GM15510 (cell line): ENCODE results near the gene PLAAT4.

Experiments
- POLR2A ChIP-seq: IDR thresholded peaks from 3 replicates; pipeline ENCODE4 v1.6.1; 2011; ENCODE audit warnings: borderline replicate concordance; ENCODE audit not compliant: insufficient read length; ENCODE audit errors: extremely low read depth

PLAAT4 gene

GRCh38 chr11:63532799-63533475, 3.7 kb upstream of the PLAAT4 start:
- TF ChIP-seq POLR2A = no peak

GRCh38 chr11:63534076-63534475, 2.5 kb upstream of the PLAAT4 start:
- no peak for TF ChIP-seq POLR2A

GRCh38 chr11:63534895-63535461, 1.6 kb upstream of the PLAAT4 start:
- no peak for TF ChIP-seq POLR2A

GRCh38 chr11:63535734-63536133, 874 bp upstream of the PLAAT4 start:
- TF ChIP-seq POLR2A = no peak

- no peak for TF ChIP-seq POLR2A
These were observed 889 bp downstream of the PLAAT4 start for GRCh38 chr11:63537293-63538101.

- TF ChIP-seq POLR2A = no peak
These were observed 7.1 kb downstream of the PLAAT4 start for GRCh38 chr11:63543711-63544110.

- no peak for TF ChIP-seq POLR2A
These were observed 10.5 kb downstream of the PLAAT4 start for GRCh38 chr11:63547061-63547460.

GRCh38 chr11:63548178-63548577, 11.6 kb downstream of the PLAAT4 start:
- TF ChIP-seq POLR2A = no peak

- no peak for TF ChIP-seq POLR2A
These were observed 12.8 kb downstream of the PLAAT4 start for GRCh38 chr11:63549411-63549810.

- no peak for TF ChIP-seq POLR2A
These were observed 14.7 kb downstream of the PLAAT4 start for GRCh38 chr11:63551091-63551888.

- TF ChIP-seq POLR2A = no peak
These were observed 15.3 kb downstream of the PLAAT4 start for GRCh38 chr11:63551889-63552266.

GRCh38 chr11:63552921-63553320, 16.3 kb downstream of the PLAAT4 start:
- no peak for TF ChIP-seq POLR2A

GRCh38 chr11:63553759-63554158, 17.2 kb downstream of the PLAAT4 start:
- TF ChIP-seq POLR2A = no peak

- no peak for TF ChIP-seq POLR2A
These were observed 18.2 kb downstream of the PLAAT4 start for GRCh38 chr11:63554877-63555223.

- no peak for TF ChIP-seq POLR2A
These were observed 19.9 kb downstream of the PLAAT4 start for GRCh38 chr11:63556404-63557013.
